B cell (primary cell): Measurements from ENCODE around the gene DSTYK. TPM values are rescaled to one million over a fixed set of nuclear protein-coding genes. Genes with fewer than 3 reads are reported as not detected.

Experiments used
- ATAC-seq: fragments of 200-7000 bp; cut with Tn5 transposase; one replicate; pipeline ENCODE4 v1.10.0; 2021; ENCODE audit warnings: low read depth, mild to moderate bottlenecking, moderate number of reproducible peaks, moderate library complexity
- CTCF ChIA-PET: fragments of 350-600 bp; sonication (Branson Sonifier 250); formaldehyde crosslinking; loops from one replicate; lab custom pipeline; 2021; ENCODE audit warnings: antibody characterized with exemption, inconsistent platforms; lab: Charles Lee
- POLR2A ChIA-PET: fragments of 350-600 bp; sonication (Branson Sonifier 250); formaldehyde crosslinking; loops from one replicate; lab custom pipeline; 2021; ENCODE audit warnings: antibody characterized with exemption; lab: Charles Lee
- DNase-seq: peaks from one replicate; pipeline ENCODE4 v3.0.0; 2013
- H2AFZ ChIP-seq: 2 replicates; pipeline ENCODE4 v1.6.1; 2012; ENCODE audit warnings: mild to moderate bottlenecking, low read depth, low read length; ENCODE audit not compliant: insufficient read depth, poor library complexity, severe bottlenecking
- H3K27ac ChIP-seq, 2 donors: 1 replicate in 1 of 2; 2 replicates in 1 of 2; pipeline ENCODE4 v1.5.1; 2012 to 2013; ENCODE audit warnings: low read length in 2 of 2, mild to moderate bottlenecking in 2 of 2, moderate library complexity in 1 of 2
- H3K27me3 ChIP-seq, 4 experiments: fragments of 200-600 bp in 1 of 4; sonication (generic) in 1 of 4; replicated peaks in 1 of 4; 1 replicate in 2 of 4; 2 replicates in 2 of 4; pipeline versions ENCODE4 v1.6.1 to v1.7.0; 2013 to 2016; ENCODE audit warnings: low read length in 3 of 4, mild to moderate bottlenecking in 2 of 4, mixed read lengths in 1 of 4, moderate library complexity in 1 of 4; ENCODE audit not compliant: insufficient read depth in 4 of 4, control insufficient read depth in 3 of 4; ENCODE audit errors: control extremely low read depth in 1 of 4
- H3K36me3 ChIP-seq, 2 experiments: replicated peaks in 1 of 2; 1 replicate in 1 of 2; 2 replicates in 1 of 2; pipeline versions ENCODE4 v1.6.1 to v1.7.1; 2013; ENCODE audit warnings: low read length in 1 of 2; ENCODE audit not compliant: insufficient read depth in 2 of 2, control insufficient read depth in 1 of 2; ENCODE audit errors: control extremely low read depth in 1 of 2, extremely low read depth in 1 of 2
- H3K4me1 ChIP-seq, 2 donors: fragments of 200-600 bp in 1 of 2; sonication (generic) in 1 of 2; 1 replicate in 1 of 2; 2 replicates in 1 of 2; pipeline versions ENCODE4 v1.5.1 to v1.6.1; 2013 to 2017; ENCODE audit warnings: low read length in 2 of 2; ENCODE audit not compliant: control insufficient read depth in 2 of 2, insufficient read depth in 2 of 2
- H3K4me2 ChIP-seq: replicated peaks from 2 replicates; pipeline ENCODE3; 2012; ENCODE audit warnings: mild to moderate bottlenecking, low read depth, low read length; ENCODE audit not compliant: poor library complexity, severe bottlenecking
- H3K4me3 ChIP-seq, 5 experiments: fragments of 200-600 bp in 1 of 5; sonication (generic) in 1 of 5; 1 replicate in 3 of 5; 2 replicates in 2 of 5; pipeline versions ENCODE4 v1.5.1 to v1.7.0; 2011 to 2016; ENCODE audit warnings: low read length in 4 of 5, mild to moderate bottlenecking in 4 of 5, low read depth in 2 of 5, control low read depth in 1 of 5, moderate library complexity in 1 of 5; ENCODE audit not compliant: insufficient read depth in 1 of 5; ENCODE audit errors: control extremely low read depth in 1 of 5, extremely low read depth in 1 of 5
- H3K79me2 ChIP-seq: fragments of 200-600 bp; sonication (generic); one replicate; pipeline ENCODE4 v1.6.0; 2016; ENCODE audit warnings: low read length; ENCODE audit not compliant: control insufficient read depth, insufficient read depth
- H3K9ac ChIP-seq: fragments of 200-600 bp; sonication (generic); 2 replicates; pipeline ENCODE4 v1.6.1; 2017; ENCODE audit warnings: mild to moderate bottlenecking, low read length, moderate library complexity
- H3K9me3 ChIP-seq, 3 donors: one replicate each; pipeline versions ENCODE4 v1.6.1 to v1.7.1; 2013; ENCODE audit warnings: low read length in 2 of 3; ENCODE audit not compliant: control insufficient read depth in 2 of 3, insufficient read depth in 1 of 3; ENCODE audit errors: control extremely low read depth in 1 of 3
- H4K20me1 ChIP-seq: 2 replicates; pipeline ENCODE4 v1.6.0; 2012; ENCODE audit warnings: mild to moderate bottlenecking, low read length; ENCODE audit not compliant: insufficient read depth, control insufficient read depth, poor library complexity, severe bottlenecking
- H3K27ac Mint-ChIP-seq: one replicate; pipeline ENCODE4 v1.8.0; 2021; ENCODE audit warnings: mixed read lengths
- H3K27me3 Mint-ChIP-seq: one replicate; pipeline ENCODE4 v1.8.0; 2021; ENCODE audit warnings: mixed read lengths
- H3K4me1 Mint-ChIP-seq: one replicate; pipeline ENCODE4 v1.8.0; 2021; ENCODE audit warnings: mixed read lengths
- H3K4me3 Mint-ChIP-seq: one replicate; pipeline ENCODE4 v1.8.0; 2021; ENCODE audit warnings: mixed read lengths
- H3K9me3 Mint-ChIP-seq: one replicate; pipeline ENCODE4 v1.8.0; 2022; ENCODE audit warnings: mixed read lengths; ENCODE audit not compliant: insufficient read depth
- CTCF ChIP-seq: fragments of 200-600 bp; IDR thresholded peaks from one replicate; pipeline ENCODE4 v1.8.0; 2022; ENCODE audit warnings: antibody characterized with exemption, mild to moderate bottlenecking
- EZH2 ChIP-seq: IDR thresholded peaks from 2 replicates; pipeline ENCODE4 v1.6.1; 2012; ENCODE audit warnings: borderline replicate concordance, low read depth, mild to moderate bottlenecking, moderate library complexity, low read length; ENCODE audit not compliant: insufficient read depth, poor library complexity, severe bottlenecking
- WGBS: methylation state at CpG from one replicate; pipeline ENCODE4 v1.1.5; 2013; ENCODE audit warnings: missing lambda C conversion rate; ENCODE audit not compliant: insufficient coverage; 5-methylcytosine and 5-hydroxymethylcytosine counted together
- intact Hi-C: fragments of 100-400 bp; cut with micrococcal nuclease; formaldehyde crosslinking; loops from one replicate; pipeline ENCODE4 v1.10.0; 2022
- polyA plus RNA-seq: library from polyadenylated mRNA; depleted of rRNA; stranded (reverse); fragments of >200 nt; gene quantifications from 2 replicates; pipeline ENCODE4 v1.2.3, GENCODE V29; 2012
- total RNA-seq, 2 donors: library from RNA; stranded (reverse); fragments of 120-200 nt in 1 of 2; gene quantifications; 1 replicate in 1 of 2; 2 replicates in 1 of 2; pipeline versions ENCODE4 v1.2.3 to v1.2.4, GENCODE V29; 2013 to 2022

Gene DSTYK
- total and polyA plus RNA-seq, 2 donors (not counting 1 experiment from before 2014, with no cell fraction given) = 3.6 to 15.7 TPM

- no peak for DNase-seq
- Mint-ChIP-seq H3K27me3 (no peaks in the 10 kb centered on the region), H3K9me3 (no peaks in the 10 kb centered on the region), H3K4me1 (no peaks in the 10 kb centered on the region), H3K4me3 (no peak overlapping the region), H3K27ac (no peak overlapping the region)
- H3K4me2 ChIP-seq = no peak overlapping the region
- no peaks in the 10 kb centered on the region for H3K36me3 ChIP-seq
- WGBS = 92% methylated on average over 8 of the region's 10 CpGs
- ChIA-PET CTCF (interaction anchor here (0.7 to 3.2 kb wide), 5 partner anchors 8 to 107 kb away, joined by 3 to 19 read pairs (median 4); no protein-coding TSS in a partner anchor), POLR2A (interaction anchor here (0.7 kb wide), 1 partner anchor 15 kb away, joined by 4 read pairs; no protein-coding TSS in a partner anchor)
- ATAC-seq = no peak
- intact Hi-C loops = no loop called here
- H4K20me1 ChIP-seq = no peaks in the 10 kb centered on the region
- H3K4me3 ChIP-seq = no peak overlapping the region
- no peak overlapping the region for H2AFZ ChIP-seq
- H3K27me3 ChIP-seq = no peaks in the 10 kb centered on the region
- no peak for TF ChIP-seq CTCF
- H3K79me2 ChIP-seq = no peaks in the 10 kb centered on the region
- H3K4me1 ChIP-seq = no peaks in the 10 kb centered on the region
- H3K9ac ChIP-seq = no peak overlapping the region
- no peak overlapping the region for H3K27ac ChIP-seq
- H3K9me3 ChIP-seq = no peaks in the 10 kb centered on the region
Observed at GRCh38 chr1:205246351-205247119, 35.0 kb upstream of the DSTYK start.

- intact Hi-C loops = no loop called here
- Histone ChIP-seq H3K36me3 (no peaks in the 10 kb centered on the region), H3K79me2 (no peaks in the 10 kb centered on the region), H3K4me1 (no peaks in the 10 kb centered on the region), H3K27ac (no peak overlapping the region), H3K27me3 (no peaks in the 10 kb centered on the region), H3K9me3 (no peaks in the 10 kb centered on the region), H3K4me2 (no peak overlapping the region), H3K9ac (no peak overlapping the region), H3K4me3 (no peak overlapping the region), H4K20me1 (no peaks in the 10 kb centered on the region), H2AFZ (no peak overlapping the region)
- ATAC-seq (no peak), DNase-seq (no peak)
- H3K4me1 Mint-ChIP-seq = no peaks in the 10 kb centered on the region
- CTCF ChIA-PET = interaction anchor here (0.6 to 3.2 kb wide), 2 partner anchors 11 to 360 kb away, joined by 3 to 19 read pairs; no protein-coding TSS in a partner anchor
- TF ChIP-seq CTCF (no peak), EZH2 (no peak)
- H3K9me3 Mint-ChIP-seq = no peaks in the 10 kb centered on the region
- no peaks in the 10 kb centered on the region for H3K27me3 Mint-ChIP-seq
- no peak overlapping the region for H3K4me3 Mint-ChIP-seq
- H3K27ac Mint-ChIP-seq = no peak overlapping the region
- POLR2A ChIA-PET = no interaction called here
- WGBS = 100% methylated on average over 5 of the region's 7 CpGs
Observed at GRCh38 chr1:205245096-205245495, 33.6 kb upstream of the DSTYK start.
